ENCODE measurements around the gene FLYWCH2. TPM values are rescaled to one million over a fixed set of nuclear protein-coding genes. Genes with fewer than 3 reads are reported as not detected.

The FLYWCH2 gene
- total RNA-seq, 1 experiment from 2014 or later: 16.5 TPM

GRCh38 chr16:2840914-2841313 lies 42.1 kb upstream of the FLYWCH2 start:
- Histone ChIP-seq H3K18ac (ENCODE audit: insufficient read length, low read depth, low read length) (no peak overlapping the region), H3K27me3 (ENCODE audit: insufficient read depth, low read length) (no peaks in the 10 kb centered on the region; the same call in 1 of the 2 replicates), H3K79me1 (ENCODE audit: insufficient read depth, low read depth, low read length, poor library complexity, severe bottlenecking) (no peaks in the 10 kb centered on the region), H4K8ac (replicated peaks; ENCODE audit: insufficient read length, low read depth, low read length) (no peak overlapping the region), H2BK20ac (ENCODE audit: low read depth, low read length, poor library complexity, severe bottlenecking) (no peak overlapping the region), H3K23me2 (ENCODE audit: insufficient read length, low read depth, low read length, poor library complexity, severe bottlenecking) (no peaks in the 10 kb centered on the region), H2AFZ (ENCODE audit: low read length) (no peak overlapping the region), H3K56ac (ENCODE audit: insufficient read length, low read depth, low read length) (no peak overlapping the region), H2BK120ac (ENCODE audit: low read depth, low read length, poor library complexity, severe bottlenecking) (no peak overlapping the region), H3K4me1 (ENCODE audit: insufficient read depth, low read length) (peaks cover 5% of the 10 kb centered on the region; the same call in 1 of the 2 replicates), H3K23ac (ENCODE audit: insufficient read length, low read depth, low read length) (no peak overlapping the region), H4K20me1 (ENCODE audit: control insufficient read depth, insufficient read depth, insufficient read length) (no peaks in the 10 kb centered on the region), H3K9ac (ENCODE audit: extremely low read depth, insufficient read length, low read length) (no peak overlapping the region), H3K79me2 (ENCODE audit: insufficient read depth, low read length) (no peaks in the 10 kb centered on the region), H3K4me2 (ENCODE audit: insufficient read depth, insufficient read length, low read length) (no peak overlapping the region), H4K5ac (ENCODE audit: insufficient read length, low read depth, low read length) (no peak overlapping the region), H2BK12ac (ENCODE audit: insufficient read length, low read depth, low read length) (no peak overlapping the region), H3T11ph (ENCODE audit: low read length) (no peak overlapping the region), H2BK5ac (ENCODE audit: insufficient read length, low read length) (no peak overlapping the region), H2AK5ac (ENCODE audit: insufficient read length, low read length) (no peak overlapping the region), H3K14ac (ENCODE audit: insufficient read depth, low read length) (no peak overlapping the region), H3K27ac (ENCODE audit: insufficient read length, low read depth, low read length) (no peak overlapping the region), H2BK15ac (ENCODE audit: low read depth, low read length) (no peak overlapping the region), H4K91ac (ENCODE audit: insufficient read length, low read depth, low read length) (no peak overlapping the region), H3K9me3 (ENCODE audit: control insufficient read depth, low read depth, low read length) (no peaks in the 10 kb centered on the region), H3K4ac (ENCODE audit: low read depth, low read length) (no peak overlapping the region)
- Mint-ChIP-seq H3K4me1 (peaks cover 10 to 23% of the 10 kb centered on the region in 2 experiments), H3K27me3 (ENCODE audit: low read depth) (peaks cover 13% of the 10 kb centered on the region), H3K36me3 (ENCODE audit: insufficient read depth in 1 of 3, low read depth in 3 of 3) (no peaks in the 10 kb centered on the region), H3K4me3 (no peak overlapping the region), H3K27ac (no peak overlapping the region), H3K9me3 (peaks cover 3% of the 10 kb centered on the region in 2 experiments; a peak in 4 of 5 replicates)
- WGBS (ENCODE audit: extremely low coverage, insufficient read length, low lambda C conversion rate): no CpG with 5 or more reads among the region's 12 CpGs
- no peak for TF ChIP-seq CTCF (conservative IDR thresholded peaks at IDR 0.05)
- no peak for DNase-seq

Measured in H9 (cell line).